HEK293 (cell line): ENCODE results near the gene PPT2.

ENCODE experiments used
- FEZF1 ChIP-seq: fragments of 450-650 bp; formaldehyde crosslinking; IDR thresholded peaks from 2 replicates; pipeline ENCODE4 v1.5.1; 2016; ENCODE audit warnings: missing biosample characterization, missing genetic modification characterization
- GLIS2 ChIP-seq: fragments of 450-650 bp; formaldehyde crosslinking; IDR thresholded peaks from 2 replicates; pipeline ENCODE4 v1.5.1; 2016; ENCODE audit warnings: missing biosample characterization, missing genetic modification characterization
- HIC1 ChIP-seq: fragments of 450-650 bp; formaldehyde crosslinking; IDR thresholded peaks from 2 replicates; pipeline ENCODE4 v1.5.1; 2016; ENCODE audit warnings: missing biosample characterization, missing genetic modification characterization
- OVOL3 ChIP-seq: fragments of 450-650 bp; formaldehyde crosslinking; IDR thresholded peaks from 2 replicates; pipeline ENCODE4 v1.5.1; 2016; ENCODE audit warnings: missing biosample characterization, missing genetic modification characterization
- SP7 ChIP-seq: fragments of 450-650 bp; formaldehyde crosslinking; IDR thresholded peaks from 2 replicates; pipeline ENCODE4 v1.5.1; 2016; ENCODE audit warnings: missing biosample characterization, missing genetic modification characterization
- ZBTB10 ChIP-seq: fragments of 450-650 bp; formaldehyde crosslinking; IDR thresholded peaks from 2 replicates; pipeline ENCODE4 v1.5.1; 2016; ENCODE audit warnings: missing biosample characterization, missing genetic modification characterization
- ZNF157 ChIP-seq: fragments of 450-650 bp; formaldehyde crosslinking; IDR thresholded peaks from 2 replicates; pipeline ENCODE4 v1.5.1; 2016; ENCODE audit warnings: missing biosample characterization, missing genetic modification characterization
- ZNF341 ChIP-seq: fragments of 450-650 bp; formaldehyde crosslinking; IDR thresholded peaks from 2 replicates; pipeline ENCODE4; 2016; ENCODE audit warnings: low read depth, missing biosample characterization, missing genetic modification characterization
- ZNF433 ChIP-seq: fragments of 450-650 bp; formaldehyde crosslinking; IDR thresholded peaks from 2 replicates; pipeline ENCODE4 v1.5.1; 2016; ENCODE audit warnings: missing biosample characterization, missing genetic modification characterization, low read depth
- ZNF473 ChIP-seq: fragments of 450-650 bp; formaldehyde crosslinking; IDR thresholded peaks from 2 replicates; pipeline ENCODE4 v1.5.1; 2017; ENCODE audit warnings: missing biosample characterization, missing genetic modification characterization
- ZNF513 ChIP-seq: fragments of 450-650 bp; IDR thresholded peaks from 2 replicates; pipeline ENCODE4 v1.5.1; 2018; ENCODE audit warnings: missing biosample characterization, missing genetic modification characterization
- ZNF596 ChIP-seq: fragments of 450-650 bp; IDR thresholded peaks from 2 replicates; pipeline ENCODE4 v1.5.0; 2018; ENCODE audit warnings: missing biosample characterization, mild to moderate bottlenecking, missing genetic modification characterization, moderate library complexity
- ZNF610 ChIP-seq: fragments of 450-650 bp; formaldehyde crosslinking; IDR thresholded peaks from 2 replicates; pipeline ENCODE4 v1.5.1; 2016; ENCODE audit warnings: missing biosample characterization, missing genetic modification characterization, borderline replicate concordance
- ZNF623 ChIP-seq: fragments of 450-650 bp; formaldehyde crosslinking; IDR thresholded peaks from 2 replicates; pipeline ENCODE4 v1.5.1; 2016; ENCODE audit warnings: missing biosample characterization, missing genetic modification characterization
- ZNF654 ChIP-seq: fragments of 450-650 bp; formaldehyde crosslinking; IDR thresholded peaks from 2 replicates; pipeline ENCODE4 v1.5.1; 2016; ENCODE audit warnings: low read depth, missing biosample characterization, missing genetic modification characterization
- ZNF658 ChIP-seq: fragments of 450-650 bp; formaldehyde crosslinking; IDR thresholded peaks from 2 replicates; pipeline ENCODE4; 2016; ENCODE audit warnings: missing biosample characterization, missing genetic modification characterization
- ZNF747 ChIP-seq: fragments of 450-650 bp; formaldehyde crosslinking; IDR thresholded peaks from 2 replicates; pipeline ENCODE4 v1.5.1; 2016; ENCODE audit warnings: missing biosample characterization, missing genetic modification characterization
- ZNF768 ChIP-seq: fragments of 450-650 bp; formaldehyde crosslinking; IDR thresholded peaks from 2 replicates; pipeline ENCODE4 v1.5.1; 2018; ENCODE audit warnings: missing biosample characterization, mild to moderate bottlenecking, missing genetic modification characterization
- ZNF830 ChIP-seq: fragments of 450-650 bp; IDR thresholded peaks from 2 replicates; pipeline ENCODE4 v1.5.0; 2018; ENCODE audit warnings: missing biosample characterization, missing genetic modification characterization, low read depth, mild to moderate bottlenecking, moderate library complexity
- ZSCAN4 ChIP-seq: fragments of 450-650 bp; formaldehyde crosslinking; IDR thresholded peaks from 2 replicates; pipeline ENCODE4 v1.5.1; 2017; ENCODE audit warnings: missing biosample characterization, missing genetic modification characterization
- TF ChIP-seq, protein P1 (sequence below): fragments of 450-650 bp; formaldehyde crosslinking; IDR thresholded peaks from 2 replicates; pipeline ENCODE4 v1.5.1; 2016; ENCODE audit warnings: missing biosample characterization, missing genetic modification characterization
- TF ChIP-seq, protein P2 (sequence below): fragments of 450-650 bp; formaldehyde crosslinking; IDR thresholded peaks from 2 replicates; pipeline ENCODE4 v1.5.1; 2016; ENCODE audit warnings: missing biosample characterization, missing genetic modification characterization
- TF ChIP-seq, protein P3 (sequence below): fragments of 450-650 bp; formaldehyde crosslinking; IDR thresholded peaks from 2 replicates; pipeline ENCODE4 v1.5.1; 2016; ENCODE audit warnings: missing biosample characterization, missing genetic modification characterization, low read depth

PPT2 gene

DNA sequence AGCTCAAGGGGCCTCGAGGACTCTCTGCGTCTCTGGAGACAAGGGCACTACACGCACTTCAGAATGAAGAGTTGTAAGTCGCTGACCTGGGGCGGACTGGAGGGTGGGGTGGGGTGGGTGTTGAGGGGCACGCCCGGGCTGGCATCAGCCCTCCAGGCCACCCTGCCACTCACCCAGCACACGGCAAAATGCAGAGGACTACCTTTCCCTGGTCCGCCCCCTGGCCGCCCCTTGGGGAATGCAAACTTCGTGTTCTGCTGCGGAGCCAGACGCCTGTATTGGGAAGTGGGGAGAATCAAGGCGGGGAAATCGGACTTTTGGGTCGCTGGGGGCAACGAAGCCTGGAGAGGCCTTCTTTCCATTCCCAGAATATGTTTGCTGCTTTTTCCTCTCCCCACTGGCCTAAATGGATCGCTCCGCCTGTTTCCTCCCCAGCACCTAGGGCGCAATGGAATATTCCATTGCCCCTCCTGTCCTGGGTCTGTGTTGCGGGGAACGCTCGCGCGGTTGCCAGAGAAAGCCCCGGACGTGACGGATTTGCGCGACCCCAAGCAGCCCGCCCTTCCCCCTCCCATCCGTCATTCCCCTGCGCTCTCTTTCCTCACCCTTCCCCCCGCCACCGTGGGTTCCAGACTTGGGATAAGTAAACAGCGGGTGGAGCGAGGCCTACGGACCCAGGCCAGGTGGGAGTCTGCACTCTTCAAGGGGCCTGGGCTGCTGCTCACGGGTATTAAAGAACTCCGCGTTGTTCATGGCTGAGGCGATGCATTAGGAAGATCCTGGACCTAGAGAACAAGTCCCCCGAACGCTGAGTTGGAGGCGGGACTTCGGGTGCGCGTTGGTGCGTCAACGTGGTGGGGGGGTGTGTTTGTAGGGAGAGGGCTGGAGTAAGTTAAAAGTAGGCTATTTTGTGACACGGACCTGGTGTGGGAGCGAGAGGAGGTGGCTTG, at the start of gene PPT2 (continued):
- TF ChIP-seq ZNF596 (tag by site-specific recombination) (no peak), ZNF433 (tag by site-specific recombination) (no peak), FEZF1 (tag by site-specific recombination) (no peak), ZNF654 (tag by site-specific recombination) (no peak), ZNF610 (no peak), ZNF747 (no peak), ZNF658 (tag by site-specific recombination) (no peak), ZNF768 (tag by site-specific recombination) (no peak), ZNF473 (no peak), HIC1 (peak; percentile 73), ZSCAN4 (tag by site-specific recombination) (0 out of 2 replicates have a peak, but pooled peaks have one; percentile 27), ZNF341 (tag by site-specific recombination) (no peak), ZNF623 (no peak; the same call in 1 of the 2 replicates), OVOL3 (tag by site-specific recombination) (no peak), ZNF513 (no peak), ZBTB10 (tag by site-specific recombination) (peak; percentile 6), SP7 (0 out of 2 replicates have a peak, but pooled peaks have one; percentile 39), GLIS2 (tag by site-specific recombination) (peak; percentile 25), ZNF157 (no peak), ZNF830 (tag by site-specific recombination) (no peak)
- TF ChIP-seq, protein P1, sequence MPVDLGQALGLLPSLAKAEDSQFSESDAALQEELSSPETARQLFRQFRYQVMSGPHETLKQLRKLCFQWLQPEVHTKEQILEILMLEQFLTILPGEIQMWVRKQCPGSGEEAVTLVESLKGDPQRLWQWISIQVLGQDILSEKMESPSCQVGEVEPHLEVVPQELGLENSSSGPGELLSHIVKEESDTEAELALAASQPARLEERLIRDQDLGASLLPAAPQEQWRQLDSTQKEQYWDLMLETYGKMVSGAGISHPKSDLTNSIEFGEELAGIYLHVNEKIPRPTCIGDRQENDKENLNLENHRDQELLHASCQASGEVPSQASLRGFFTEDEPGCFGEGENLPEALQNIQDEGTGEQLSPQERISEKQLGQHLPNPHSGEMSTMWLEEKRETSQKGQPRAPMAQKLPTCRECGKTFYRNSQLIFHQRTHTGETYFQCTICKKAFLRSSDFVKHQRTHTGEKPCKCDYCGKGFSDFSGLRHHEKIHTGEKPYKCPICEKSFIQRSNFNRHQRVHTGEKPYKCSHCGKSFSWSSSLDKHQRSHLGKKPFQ, result no peak
- TF ChIP-seq, protein P2, sequence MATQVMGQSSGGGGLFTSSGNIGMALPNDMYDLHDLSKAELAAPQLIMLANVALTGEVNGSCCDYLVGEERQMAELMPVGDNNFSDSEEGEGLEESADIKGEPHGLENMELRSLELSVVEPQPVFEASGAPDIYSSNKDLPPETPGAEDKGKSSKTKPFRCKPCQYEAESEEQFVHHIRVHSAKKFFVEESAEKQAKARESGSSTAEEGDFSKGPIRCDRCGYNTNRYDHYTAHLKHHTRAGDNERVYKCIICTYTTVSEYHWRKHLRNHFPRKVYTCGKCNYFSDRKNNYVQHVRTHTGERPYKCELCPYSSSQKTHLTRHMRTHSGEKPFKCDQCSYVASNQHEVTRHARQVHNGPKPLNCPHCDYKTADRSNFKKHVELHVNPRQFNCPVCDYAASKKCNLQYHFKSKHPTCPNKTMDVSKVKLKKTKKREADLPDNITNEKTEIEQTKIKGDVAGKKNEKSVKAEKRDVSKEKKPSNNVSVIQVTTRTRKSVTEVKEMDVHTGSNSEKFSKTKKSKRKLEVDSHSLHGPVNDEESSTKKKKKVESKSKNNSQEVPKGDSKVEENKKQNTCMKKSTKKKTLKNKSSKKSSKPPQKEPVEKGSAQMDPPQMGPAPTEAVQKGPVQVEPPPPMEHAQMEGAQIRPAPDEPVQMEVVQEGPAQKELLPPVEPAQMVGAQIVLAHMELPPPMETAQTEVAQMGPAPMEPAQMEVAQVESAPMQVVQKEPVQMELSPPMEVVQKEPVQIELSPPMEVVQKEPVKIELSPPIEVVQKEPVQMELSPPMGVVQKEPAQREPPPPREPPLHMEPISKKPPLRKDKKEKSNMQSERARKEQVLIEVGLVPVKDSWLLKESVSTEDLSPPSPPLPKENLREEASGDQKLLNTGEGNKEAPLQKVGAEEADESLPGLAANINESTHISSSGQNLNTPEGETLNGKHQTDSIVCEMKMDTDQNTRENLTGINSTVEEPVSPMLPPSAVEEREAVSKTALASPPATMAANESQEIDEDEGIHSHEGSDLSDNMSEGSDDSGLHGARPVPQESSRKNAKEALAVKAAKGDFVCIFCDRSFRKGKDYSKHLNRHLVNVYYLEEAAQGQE, result no peak; the same call in 1 of the 2 replicates
- TF ChIP-seq, protein P3, sequence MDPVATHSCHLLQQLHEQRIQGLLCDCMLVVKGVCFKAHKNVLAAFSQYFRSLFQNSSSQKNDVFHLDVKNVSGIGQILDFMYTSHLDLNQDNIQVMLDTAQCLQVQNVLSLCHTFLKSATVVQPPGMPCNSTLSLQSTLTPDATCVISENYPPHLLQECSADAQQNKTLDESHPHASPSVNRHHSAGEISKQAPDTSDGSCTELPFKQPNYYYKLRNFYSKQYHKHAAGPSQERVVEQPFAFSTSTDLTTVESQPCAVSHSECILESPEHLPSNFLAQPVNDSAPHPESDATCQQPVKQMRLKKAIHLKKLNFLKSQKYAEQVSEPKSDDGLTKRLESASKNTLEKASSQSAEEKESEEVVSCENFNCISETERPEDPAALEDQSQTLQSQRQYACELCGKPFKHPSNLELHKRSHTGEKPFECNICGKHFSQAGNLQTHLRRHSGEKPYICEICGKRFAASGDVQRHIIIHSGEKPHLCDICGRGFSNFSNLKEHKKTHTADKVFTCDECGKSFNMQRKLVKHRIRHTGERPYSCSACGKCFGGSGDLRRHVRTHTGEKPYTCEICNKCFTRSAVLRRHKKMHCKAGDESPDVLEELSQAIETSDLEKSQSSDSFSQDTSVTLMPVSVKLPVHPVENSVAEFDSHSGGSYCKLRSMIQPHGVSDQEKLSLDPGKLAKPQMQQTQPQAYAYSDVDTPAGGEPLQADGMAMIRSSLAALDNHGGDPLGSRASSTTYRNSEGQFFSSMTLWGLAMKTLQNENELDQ, result no peak
